Measurements from ENCODE around the gene ORAI3.

ORAI3 gene

GRCh38 chr16:30948667-30949649, at the start of gene ORAI3:
ORAI3 (plus strand) TSS chr16:30949068; CDS start chr16:30949290, 222 bp downstream.
- no peak for DNase-seq

- no peak for DNase-seq
Observed at GRCh38 chr16:30899794-30900193, 49.1 kb upstream of the ORAI3 start.

GRCh38 chr16:30900588-30900987, 48.3 kb upstream of the ORAI3 start:
- DNase-seq = no peak

GRCh38 chr16:30901201-30902028, 47.5 kb upstream of the ORAI3 start:
- DNase-seq = no peak

- DNase-seq = no peak
Observed at GRCh38 chr16:30902029-30902972, 46.6 kb upstream of the ORAI3 start.

- no peak for DNase-seq
Observed at GRCh38 chr16:30903002-30903401, 45.9 kb upstream of the ORAI3 start.

GRCh38 chr16:30903596-30903995, 45.3 kb upstream of the ORAI3 start:
- DNase-seq = no peak

- DNase-seq = no peak
Observed at GRCh38 chr16:30904114-30904780, 44.6 kb upstream of the ORAI3 start.

- no peak for DNase-seq
Observed at GRCh38 chr16:30907064-30907463, 41.8 kb upstream of the ORAI3 start.

- DNase-seq = no peak
Observed at GRCh38 chr16:30910427-30911029, 38.3 kb upstream of the ORAI3 start.

GRCh38 chr16:30912794-30913412, 36.0 kb upstream of the ORAI3 start:
- no peak for DNase-seq

GRCh38 chr16:30914830-30915229, 34.0 kb upstream of the ORAI3 start:
- no peak for DNase-seq

GRCh38 chr16:30918614-30919013, 30.3 kb upstream of the ORAI3 start:
- DNase-seq = no peak

- DNase-seq = no peak
Observed at GRCh38 chr16:30920891-30921290, 28.0 kb upstream of the ORAI3 start.

- DNase-seq = no peak
Observed at GRCh38 chr16:30921459-30921747, 27.5 kb upstream of the ORAI3 start.

- DNase-seq = peak; percentile 77
Observed at GRCh38 chr16:30921748-30922419, 27.0 kb upstream of the ORAI3 start.

GRCh38 chr16:30922420-30922959, 26.4 kb upstream of the ORAI3 start:
- DNase-seq = peak; percentile 99

- peak; percentile 91 for DNase-seq
Observed at GRCh38 chr16:30922960-30923535, 25.8 kb upstream of the ORAI3 start.

- DNase-seq = no peak
Observed at GRCh38 chr16:30923554-30924075, 25.3 kb upstream of the ORAI3 start, which contains the start of gene FBXL19. FBXL19 (plus strand) TSS chr16:30923572; CDS start chr16:30925755, 2,183 bp downstream.
